ENCODE measurements around the gene WFDC1.
A peak's percentile ranks its signal among the peaks of the same experiment; 100 is the strongest.

Gene WFDC1

GRCh38 chr16:84272740-84273320, 21.8 kb upstream of the WFDC1 start:
- DNase-seq (ENCODE audit: low read depth) = no peak

- DNase-seq (ENCODE audit: low read depth) = no peak
Measured at GRCh38 chr16:84274515-84274914, 20.2 kb upstream of the WFDC1 start.

GRCh38 chr16:84275585-84276151, 19.0 kb upstream of the WFDC1 start:
- DNase-seq (ENCODE audit: low read depth) = no peak

- peak; percentile 51 for DNase-seq (ENCODE audit: low read depth)
Measured at GRCh38 chr16:84277244-84277823, 17.3 kb upstream of the WFDC1 start.

- DNase-seq (ENCODE audit: low read depth) = no peak
Measured at GRCh38 chr16:84278333-84278732, 16.3 kb upstream of the WFDC1 start.

GRCh38 chr16:84278968-84279367, 15.7 kb upstream of the WFDC1 start:
- DNase-seq (ENCODE audit: low read depth) = no peak

- no peak for DNase-seq (ENCODE audit: low read depth)
Measured at GRCh38 chr16:84279881-84280280, 14.8 kb upstream of the WFDC1 start.

GRCh38 chr16:84281074-84281473, 13.6 kb upstream of the WFDC1 start:
- DNase-seq (ENCODE audit: low read depth) = no peak

GRCh38 chr16:84282533-84282932, 12.1 kb upstream of the WFDC1 start:
- DNase-seq (ENCODE audit: low read depth) = no peak

GRCh38 chr16:84283314-84284153, 11.1 kb upstream of the WFDC1 start:
- DNase-seq (ENCODE audit: low read depth) = no peak

- no peak for DNase-seq (ENCODE audit: low read depth)
Measured at GRCh38 chr16:84284154-84284722, 10.4 kb upstream of the WFDC1 start.

- no peak for DNase-seq (ENCODE audit: low read depth)
Measured at GRCh38 chr16:84286578-84287240, 8.0 kb upstream of the WFDC1 start.

- DNase-seq (ENCODE audit: low read depth) = no peak
Measured at GRCh38 chr16:84288902-84289301, 5.8 kb upstream of the WFDC1 start.

- no peak for DNase-seq (ENCODE audit: low read depth)
Measured at GRCh38 chr16:84291226-84291625, 3.5 kb upstream of the WFDC1 start.

- DNase-seq (ENCODE audit: low read depth) = no peak
Measured at GRCh38 chr16:84292011-84292410, 2.7 kb upstream of the WFDC1 start.

- no peak for DNase-seq (ENCODE audit: low read depth)
Measured at GRCh38 chr16:84293406-84293805, 1.3 kb upstream of the WFDC1 start.

- DNase-seq (ENCODE audit: low read depth) = no peak
Measured at GRCh38 chr16:84294117-84294516, 561 bp upstream of the WFDC1 start.

GRCh38 chr16:84295203-84295860, 654 bp downstream of the WFDC1 start:
- DNase-seq (ENCODE audit: low read depth) = no peak

- DNase-seq (ENCODE audit: low read depth) = no peak
Measured at GRCh38 chr16:84298376-84298899, 3.8 kb downstream of the WFDC1 start.

- DNase-seq (ENCODE audit: low read depth) = no peak
Measured at GRCh38 chr16:84299734-84300440, 5.2 kb downstream of the WFDC1 start.

Measured in stimulated activated CD4-positive, alpha-beta T cell treated with anti-CD3 and anti-CD28 coated beads, Interleukin-2, amount 100 ng/mL, for 4 hours (primary cell).